GM12878 (cell line): ENCODE data around the gene CELSR3.

ENCODE experiments used
- TF ChIP-seq, protein P1 (sequence below), 3 experiments: IDR thresholded peaks in 2 of 3; conservative IDR thresholded peaks in 1 of 3; 2 replicates each; pipeline ENCODE4 v1.5.1; 2011; ENCODE audit warnings: low read depth in 3 of 3, low read length in 3 of 3, mild to moderate bottlenecking in 3 of 3, control low read depth in 2 of 3, moderate library complexity in 2 of 3, inconsistent platforms in 1 of 3, mixed read lengths in 1 of 3; ENCODE audit not compliant: control insufficient read depth in 2 of 3, insufficient read depth in 1 of 3; ENCODE audit errors: extremely low read depth in 1 of 3
- TF ChIP-seq, protein P2 (sequence below): IDR thresholded peaks from 2 replicates; pipeline ENCODE4 v1.6.1; 2012; ENCODE audit warnings: low read depth, low read length, improper control_type of control experiment

DNA sequence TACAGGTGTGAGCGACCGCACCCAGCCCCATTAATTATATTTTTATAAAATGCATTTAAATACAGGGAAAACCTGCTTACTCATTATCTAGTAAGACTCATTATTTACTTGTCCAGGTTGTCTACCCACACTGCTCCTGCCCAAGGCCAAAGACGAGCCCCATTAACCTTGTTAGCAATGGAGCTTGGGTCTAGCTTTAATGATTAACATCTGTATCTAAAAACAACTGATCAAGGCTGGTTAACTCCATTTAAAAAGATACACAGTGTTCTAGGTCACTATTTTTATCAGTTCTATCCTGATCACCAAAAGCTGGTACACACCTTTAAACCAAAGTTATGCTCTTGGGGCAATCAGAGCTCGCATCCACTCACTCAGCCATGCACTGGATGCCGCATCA is 33.5 kb upstream of the CELSR3 start:
- TF ChIP-seq, protein P1, sequence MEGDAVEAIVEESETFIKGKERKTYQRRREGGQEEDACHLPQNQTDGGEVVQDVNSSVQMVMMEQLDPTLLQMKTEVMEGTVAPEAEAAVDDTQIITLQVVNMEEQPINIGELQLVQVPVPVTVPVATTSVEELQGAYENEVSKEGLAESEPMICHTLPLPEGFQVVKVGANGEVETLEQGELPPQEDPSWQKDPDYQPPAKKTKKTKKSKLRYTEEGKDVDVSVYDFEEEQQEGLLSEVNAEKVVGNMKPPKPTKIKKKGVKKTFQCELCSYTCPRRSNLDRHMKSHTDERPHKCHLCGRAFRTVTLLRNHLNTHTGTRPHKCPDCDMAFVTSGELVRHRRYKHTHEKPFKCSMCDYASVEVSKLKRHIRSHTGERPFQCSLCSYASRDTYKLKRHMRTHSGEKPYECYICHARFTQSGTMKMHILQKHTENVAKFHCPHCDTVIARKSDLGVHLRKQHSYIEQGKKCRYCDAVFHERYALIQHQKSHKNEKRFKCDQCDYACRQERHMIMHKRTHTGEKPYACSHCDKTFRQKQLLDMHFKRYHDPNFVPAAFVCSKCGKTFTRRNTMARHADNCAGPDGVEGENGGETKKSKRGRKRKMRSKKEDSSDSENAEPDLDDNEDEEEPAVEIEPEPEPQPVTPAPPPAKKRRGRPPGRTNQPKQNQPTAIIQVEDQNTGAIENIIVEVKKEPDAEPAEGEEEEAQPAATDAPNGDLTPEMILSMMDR (IDR thresholded peaks at IDR 0.05 in 2 of 3, conservative IDR thresholded peaks at IDR 0.05 in 1 of 3; ENCODE audit: control insufficient read depth in 2 of 3, extremely low read depth in 1 of 3, insufficient read depth in 1 of 3, low read depth in 3 of 3, low read length in 3 of 3): no peak
- TF ChIP-seq, protein P2, sequence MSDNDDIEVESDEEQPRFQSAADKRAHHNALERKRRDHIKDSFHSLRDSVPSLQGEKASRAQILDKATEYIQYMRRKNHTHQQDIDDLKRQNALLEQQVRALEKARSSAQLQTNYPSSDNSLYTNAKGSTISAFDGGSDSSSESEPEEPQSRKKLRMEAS: no peak
